K562 (cell line): ENCODE results near the gene USP5. TPM values are rescaled to one million over a fixed set of nuclear protein-coding genes. Genes with fewer than 3 reads are reported as not detected.

ENCODE experiments used
- HES1 ChIP-seq: fragments of 450-650 bp; IDR thresholded peaks from 2 replicates; pipeline ENCODE4 v1.6.1; 2016; ENCODE audit warnings: low read depth, mild to moderate bottlenecking, moderate library complexity
- HMG20B ChIP-seq: fragments of 250-450 bp; sonication (Bioruptor Pico); IDR thresholded peaks from 2 replicates; pipeline ENCODE4 v1.5.0; 2021; ENCODE audit warnings: mild to moderate bottlenecking
- ID3 ChIP-seq, 2 experiments: fragments of 250-450 bp in 1 of 2; fragments of 450-650 bp in 1 of 2; sonication (Bioruptor Pico) in 1 of 2; IDR thresholded peaks; 2 replicates each; pipeline versions ENCODE4 v1.6.1 to v1.8.0; 2016 to 2021; ENCODE audit warnings: mild to moderate bottlenecking in 2 of 2, moderate library complexity in 2 of 2, missing compliant biosample characterization in 1 of 2, missing genetic modification characterization in 1 of 2
- KLF6 ChIP-seq: fragments of 250-450 bp; sonication (Bioruptor Pico); IDR thresholded peaks from 2 replicates; pipeline ENCODE4 v1.4.0; 2020; ENCODE audit warnings: mild to moderate bottlenecking, moderate library complexity, borderline replicate concordance
- MLLT1 ChIP-seq, 2 experiments: fragments of 450-650 bp; IDR thresholded peaks; 2 replicates each; pipeline ENCODE4 v1.6.1; 2016
- MXI1 ChIP-seq: IDR thresholded peaks from 2 replicates; pipeline ENCODE4 v1.6.1; 2011; ENCODE audit warnings: low read depth, mild to moderate bottlenecking, improper control_type of control experiment, low read length
- NBN ChIP-seq: fragments of 450-650 bp; IDR thresholded peaks from 2 replicates; pipeline ENCODE4 v1.6.1; 2016; ENCODE audit warnings: low read depth, mild to moderate bottlenecking
- PATZ1 ChIP-seq: fragments of 250-450 bp; sonication (Bioruptor Pico); IDR thresholded peaks from 2 replicates; pipeline ENCODE4 v1.5.0; 2020; ENCODE audit warnings: mild to moderate bottlenecking, borderline replicate concordance
- RERE ChIP-seq: sonication (generic); formaldehyde crosslinking; IDR thresholded peaks from 2 replicates; pipeline ENCODE4 v1.8.0; 2023; ENCODE audit warnings: missing genetic modification reagents, mild to moderate bottlenecking, borderline replicate concordance
- SMARCB1 ChIP-seq: IDR thresholded peaks from 2 replicates; pipeline ENCODE4 v1.6.1; 2011; ENCODE audit warnings: improper control_type of control experiment, low read depth; ENCODE audit not compliant: insufficient read length
- SP1 ChIP-seq: sonication (generic); formaldehyde crosslinking; IDR thresholded peaks from 2 replicates; pipeline ENCODE4 v1.8.1; 2022; ENCODE audit warnings: mild to moderate bottlenecking, missing genetic modification reagents
- ZNF124 ChIP-seq: sonication (generic); formaldehyde crosslinking; IDR thresholded peaks from 2 replicates; pipeline ENCODE4 v1.8.1; 2022; ENCODE audit warnings: missing genetic modification reagents
- ZNF347 ChIP-seq: fragments of 450-650 bp; formaldehyde crosslinking; IDR thresholded peaks from 2 replicates; pipeline ENCODE4 v1.4.0; 2020; ENCODE audit warnings: low read depth, mild to moderate bottlenecking, moderate library complexity
- ZNF785 ChIP-seq: fragments of 250-450 bp; sonication (Bioruptor Pico); IDR thresholded peaks from 2 replicates; pipeline ENCODE4 v1.4.0; 2020; ENCODE audit warnings: mild to moderate bottlenecking
- polyA plus RNA-seq, 8 experiments: library from polyadenylated mRNA; depleted of rRNA in 4 of 8; stranded (reverse) in 5 of 8; unstranded in 3 of 8; fragments of >200 nt; fragmentation: Nextera tagmentation in 2 of 8; fragmentation: Illumina TruSeq in 1 of 8; extraction: Ambion mirVana in 2 of 8; extraction: Trizol in 1 of 8; gene quantifications; 2 replicates each; pipeline versions ENCODE4 v1.2.1 to v1.2.3, GENCODE V29; 2011 to 2014; ENCODE audit warnings: inconsistent platforms in 1 of 8, missing spikeins in 1 of 8
- total RNA-seq, 7 experiments: library from RNA; depleted of rRNA in 6 of 7; stranded (reverse); fragments of >200 nt in 6 of 7; fragmentation: Illumina TruSeq in 2 of 7; extraction: Trizol in 2 of 7; gene quantifications; 2 replicates each; pipeline versions ENCODE4 v1.2.1 to v1.2.3, GENCODE V29; 2011 to 2021; ENCODE audit warnings: low replicate concordance in 1 of 7
- TF ChIP-seq, protein P1 (sequence below): sonication (generic); formaldehyde crosslinking; IDR thresholded peaks from 2 replicates; pipeline ENCODE4 v1.8.0; 2022; ENCODE audit warnings: missing genetic modification reagents, mild to moderate bottlenecking, borderline replicate concordance

Gene USP5
- total and polyA plus RNA-seq, 9 of the 15 experiments (the other 6 are each of a cell fraction or from before 2014, with no cell fraction given), result 1.4 to 107 (median 48.6) TPM

DNA sequence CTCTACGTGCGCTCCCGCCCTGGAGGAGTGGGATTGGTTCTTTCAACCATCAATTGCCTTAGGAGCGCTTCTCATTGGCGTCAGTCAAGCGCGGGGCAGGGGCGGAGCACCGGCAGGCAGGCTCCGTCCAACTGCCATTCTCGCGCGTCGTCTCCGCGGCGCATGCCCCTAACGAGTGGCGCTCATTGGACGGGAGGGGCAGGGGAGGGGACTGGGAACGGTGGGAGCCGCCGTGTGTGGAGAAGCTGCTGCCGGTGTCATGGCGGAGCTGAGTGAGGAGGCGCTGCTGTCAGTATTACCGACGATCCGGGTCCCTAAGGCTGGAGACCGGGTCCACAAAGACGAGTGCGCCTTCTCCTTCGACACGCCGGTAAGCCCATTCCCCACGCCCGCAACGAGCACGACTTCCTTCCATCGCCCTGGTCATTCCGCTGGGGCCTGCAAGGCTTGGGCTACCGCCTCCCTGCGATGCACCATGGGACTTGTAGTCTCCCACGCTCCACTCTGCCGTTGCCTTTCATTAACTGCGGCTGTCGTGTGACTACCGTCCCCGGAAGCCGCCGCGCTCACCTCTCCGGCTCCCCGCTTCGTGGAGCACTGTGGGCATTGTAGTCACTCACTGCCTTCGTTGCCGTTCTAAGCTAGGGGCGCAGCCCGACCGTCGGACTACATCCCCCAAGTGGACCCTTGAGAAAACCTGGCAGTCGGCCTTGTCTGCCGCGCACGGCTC, at the start of gene USP5 (continued):
- TF ChIP-seq HES1 (no peak), ZNF124 (no peak), MXI1 (peak; percentile 17; the same call in 1 of the 2 replicates), ZNF347 (CRISPR knock-in tag) (no peak), SP1 (CRISPR knock-in tag) (peak; percentile 87), PATZ1 (CRISPR knock-in tag) (no peak), SMARCB1 (no peak), HMG20B (CRISPR knock-in tag) (no peak), ID3 (CRISPR knock-in tag; IDR thresholded peaks at IDR 0.05) (no peak), ID3 (tag; IDR thresholded peaks at IDR 0.05) (peak; percentile 96), NBN (no peak), ZNF785 (CRISPR knock-in tag) (no peak), KLF6 (CRISPR knock-in tag) (peak; percentile 88; the same call in 1 of the 2 replicates), MLLT1 (IDR thresholded peaks at IDR 0.05) (no peak), RERE (CRISPR knock-in tag) (no peak)
- TF ChIP-seq, protein P1, sequence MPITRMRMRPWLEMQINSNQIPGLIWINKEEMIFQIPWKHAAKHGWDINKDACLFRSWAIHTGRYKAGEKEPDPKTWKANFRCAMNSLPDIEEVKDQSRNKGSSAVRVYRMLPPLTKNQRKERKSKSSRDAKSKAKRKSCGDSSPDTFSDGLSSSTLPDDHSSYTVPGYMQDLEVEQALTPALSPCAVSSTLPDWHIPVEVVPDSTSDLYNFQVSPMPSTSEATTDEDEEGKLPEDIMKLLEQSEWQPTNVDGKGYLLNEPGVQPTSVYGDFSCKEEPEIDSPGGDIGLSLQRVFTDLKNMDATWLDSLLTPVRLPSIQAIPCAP (CRISPR knock-in tag), result no peak
